GM12878 (cell line): ENCODE results near the gene CYTL1. TPM values are rescaled to one million over a fixed set of nuclear protein-coding genes. Genes with fewer than 3 reads are reported as not detected.

Experiments
- ATAC-seq: fragments of 200-7000 bp; cut with Tn5 transposase; 3 replicates; pipeline ENCODE4 v1.9.1; 2020; ENCODE audit warnings: mild to moderate bottlenecking, moderate library complexity
- BruUV-seq: library from RNA; stranded (reverse); fragments of 400-500 nt; replicated peaks from 2 replicates; lab custom pipeline; 2021; lab: Mats Ljungman, UMichigan
- CTCF ChIA-PET: fragments of 300-600 bp; sonication (Branson Sonifier 250); formaldehyde crosslinking; extraction: SDS; loops from one replicate; lab custom pipeline; 2021; ENCODE audit warnings: inconsistent platforms; lab: Yijun Ruan, JAX
- POLR2A ChIA-PET: fragments of 350-600 bp; formaldehyde crosslinking; extraction: SDS; loops from one replicate; lab custom pipeline; 2021; ENCODE audit warnings: inconsistent platforms; lab: Charles Lee
- RAD21 ChIA-PET: fragments of 300-600 bp; sonication (Branson Sonifier 250); formaldehyde crosslinking; loops from one replicate; lab custom pipeline; 2023; ENCODE audit warnings: antibody characterized with exemption; ENCODE audit not compliant: unreplicated experiment; lab: Charles Lee
- SMC1A ChIA-PET: fragments of 300-600 bp; sonication (Branson Sonifier 250); formaldehyde crosslinking; loops from one replicate; lab custom pipeline; 2023; ENCODE audit not compliant: unreplicated experiment, uncharacterized antibody; lab: Charles Lee
- DNase-seq: peaks from one replicate; pipeline ENCODE4 v3.0.0-alpha.2; 2011; ENCODE audit warnings: low read depth, low spot score
- FAIRE-seq: peaks from 3 replicates; lab custom pipeline; 2011; peaks lifted over from hg19 to GRCh38; lab: Jason Lieb, UNC
- H2AFZ ChIP-seq: 2 replicates; pipeline ENCODE4 v1.6.0; 2011; ENCODE audit warnings: low read depth, low read length, control low read depth; ENCODE audit not compliant: control insufficient read depth
- H3K27ac ChIP-seq: 2 replicates; pipeline ENCODE4 v1.5.1; 2011; ENCODE audit warnings: control low read depth; ENCODE audit not compliant: control insufficient read depth, insufficient read depth
- H3K27me3 ChIP-seq, 2 experiments: replicated peaks in 1 of 2; 2 replicates each; pipeline versions ENCODE4 v1.6.0 to v1.6.1; 2011; ENCODE audit warnings: low read length in 1 of 2; ENCODE audit not compliant: control insufficient read depth in 2 of 2, insufficient read depth in 2 of 2
- H3K36me3 ChIP-seq, 2 experiments: 2 replicates each; pipeline ENCODE4 v1.5.1; 2011; ENCODE audit warnings: low read length in 1 of 2; ENCODE audit not compliant: control insufficient read depth in 2 of 2, insufficient read depth in 2 of 2
- H3K4me1 ChIP-seq: 2 replicates; pipeline ENCODE4 v1.6.1; 2011; ENCODE audit warnings: mild to moderate bottlenecking, low read length, moderate library complexity, mixed read lengths; ENCODE audit not compliant: control insufficient read depth, insufficient read depth
- H3K4me2 ChIP-seq: 2 replicates; pipeline ENCODE4 v1.6.0; 2011; ENCODE audit warnings: control low read depth; ENCODE audit not compliant: control insufficient read depth, insufficient read depth
- H3K4me3 ChIP-seq: fragments of 200-600 bp; sonication (generic); 2 replicates; pipeline ENCODE4 v1.5.1; 2016
- H3K79me2 ChIP-seq: 2 replicates; pipeline ENCODE4 v1.6.0; 2011; ENCODE audit warnings: low read length; ENCODE audit not compliant: control insufficient read depth, insufficient read depth
- H3K9ac ChIP-seq: 2 replicates; pipeline ENCODE4 v1.8.0; 2011; ENCODE audit warnings: low read length, control low read depth, mixed read lengths; ENCODE audit not compliant: control insufficient read depth, insufficient read depth
- H3K9me3 ChIP-seq: replicated peaks from 3 replicates; pipeline ENCODE4 v1.5.1; 2011; ENCODE audit warnings: mild to moderate bottlenecking, low read length; ENCODE audit not compliant: control insufficient read depth, insufficient read depth
- H4K20me1 ChIP-seq: 2 replicates; pipeline ENCODE4 v1.6.0; 2011; ENCODE audit not compliant: control insufficient read depth, insufficient read depth
- CREB1 ChIP-seq: IDR thresholded peaks from 2 replicates; pipeline ENCODE4 v1.6.1; 2012; ENCODE audit warnings: low read depth, mild to moderate bottlenecking, inconsistent platforms
- GABPA ChIP-seq: IDR thresholded peaks from 2 replicates; pipeline ENCODE4 v1.6.1; 2014; ENCODE audit warnings: antibody characterized with exemption, low read depth, mild to moderate bottlenecking, inconsistent platforms
- IKZF1 ChIP-seq: fragments of 450-650 bp; conservative IDR thresholded peaks from 2 replicates; pipeline ENCODE4 v1.6.1; 2017; ENCODE audit warnings: antibody characterized with exemption, mild to moderate bottlenecking
- IRF5 ChIP-seq: fragments of 450-650 bp; IDR thresholded peaks from 2 replicates; pipeline ENCODE4 v1.6.1; 2017; ENCODE audit warnings: borderline replicate concordance
- MEF2B ChIP-seq: fragments of 450-650 bp; IDR thresholded peaks from 2 replicates; pipeline ENCODE4 v1.6.1; 2018; ENCODE audit warnings: mild to moderate bottlenecking, moderate library complexity; ENCODE audit not compliant: partially characterized antibody, poor library complexity, severe bottlenecking
- ZBTB33 ChIP-seq: fragments of 450-650 bp; IDR thresholded peaks from 2 replicates; pipeline ENCODE4 v1.6.1; 2017; ENCODE audit warnings: mild to moderate bottlenecking
- WGBS: methylation state at CpG from one replicate; pipeline ENCODE4 v1.1.6; 2016; ENCODE audit warnings: low lambda C conversion rate; ENCODE audit not compliant: insufficient replicate concordance, insufficient coverage; ENCODE audit errors: missing lambda C conversion rate; 5-methylcytosine and 5-hydroxymethylcytosine counted together
- in situ Hi-C: fragments of 300-500 bp; cut with MboI; formaldehyde crosslinking; loops from 9 replicates; pipeline ENCODE4 v1.14.3; 2018; ENCODE audit warnings: mixed read lengths
- intact Hi-C: fragments of 100-400 bp; cut with micrococcal nuclease; formaldehyde crosslinking; loops from one replicate; pipeline ENCODE4 v1.14.2; 2022; ENCODE audit not compliant: unreplicated experiment
- polyA plus RNA-seq, 11 experiments: library from polyadenylated mRNA; depleted of rRNA in 4 of 11; unstranded in 6 of 11; stranded (reverse) in 5 of 11; fragments of >200 nt; fragmentation: Nextera tagmentation in 4 of 11; fragmentation: Illumina TruSeq in 1 of 11; extraction: Ambion mirVana in 4 of 11; extraction: Trizol in 1 of 11; gene quantifications; 1 replicate in 1 of 11; 2 replicates in 10 of 11; pipeline versions ENCODE4 v1.2.1 to v1.2.3, GENCODE V29; 2011 to 2016; ENCODE audit warnings: inconsistent platforms in 2 of 11, missing spikeins in 2 of 11, low read depth in 1 of 11
- total RNA-seq, 4 experiments: library from RNA; depleted of rRNA in 3 of 4; stranded (reverse); fragments of >200 nt in 3 of 4; fragmentation: Illumina TruSeq in 1 of 4; extraction: Trizol in 1 of 4; gene quantifications; 2 replicates each; pipeline versions ENCODE4 v1.2.1 to v1.2.3, GENCODE V29; 2013 to 2021

The CYTL1 gene
- total and polyA plus RNA-seq, 10 of the 15 experiments (the other 5 are each of a cell fraction or from before 2014, with no cell fraction given) = not detected

DNA sequence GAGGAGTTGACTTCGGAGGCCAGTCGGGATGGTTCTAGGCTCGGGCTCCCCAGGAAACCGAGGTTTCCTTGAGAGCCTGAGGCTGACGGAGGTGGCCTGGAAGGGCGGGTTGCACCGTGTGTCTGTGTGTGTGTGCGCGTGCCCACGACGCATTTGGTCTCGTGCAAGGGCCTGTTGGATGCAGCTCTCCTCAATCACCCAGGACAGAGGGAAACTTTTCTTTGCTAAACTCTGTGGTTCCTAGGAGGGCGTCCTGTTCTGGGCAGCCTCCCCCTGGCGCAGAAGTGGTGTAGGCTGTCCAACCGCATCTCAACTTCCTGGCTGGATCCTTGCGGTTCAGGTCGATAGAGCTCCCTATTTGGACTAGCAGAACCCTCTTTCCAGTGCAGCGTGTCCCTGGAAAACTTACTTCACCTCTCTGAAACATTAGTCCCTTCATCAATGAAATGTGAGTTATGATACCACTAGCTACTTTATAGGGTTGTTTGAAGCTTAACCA lies 33.0 kb upstream of the CYTL1 start:
- H3K4me1 ChIP-seq = no peaks in the 10 kb centered on the region
- no peak overlapping the region for H3K9ac ChIP-seq
- no TSS peak for BruUV-seq
- WGBS = 26% methylated on average over 18 of the region's 18 CpGs
- POLR2A ChIA-PET = no interaction called here
- H3K4me2 ChIP-seq = no peak overlapping the region
- no peak overlapping the region for H3K4me3 ChIP-seq
- H3K27me3 ChIP-seq = peaks cover 5 to 12% of the 10 kb centered on the region in 2 experiments
- H4K20me1 ChIP-seq = no peaks in the 10 kb centered on the region
- SMC1A ChIA-PET = no interaction called here
- TF ChIP-seq IKZF1 = no peak
- TF ChIP-seq GABPA = no peak
- TF ChIP-seq CREB1 = no peak
- no peak for TF ChIP-seq ZBTB33
- TF ChIP-seq MEF2B = no peak
- no peak for TF ChIP-seq IRF5
- no peak overlapping the region for H3K27ac ChIP-seq
- no peaks in the 10 kb centered on the region for H3K79me2 ChIP-seq
- FAIRE-seq = no peak
- H3K36me3 ChIP-seq = no peaks in the 10 kb centered on the region
- no peak for DNase-seq
- ATAC-seq = no peak
- in situ Hi-C loops = no loop called here
- CTCF ChIA-PET = no interaction called here
- no peak overlapping the region for H2AFZ ChIP-seq
- RAD21 ChIA-PET = no interaction called here
- intact Hi-C loops = no loop called here
- H3K9me3 ChIP-seq = no peaks in the 10 kb centered on the region; the same call in 2 of the 3 replicates
